Measurements from ENCODE around the gene RHCE. TPM values are rescaled to one million over a fixed set of nuclear protein-coding genes. Genes with fewer than 3 reads are reported as not detected.
"Not testable (repeated sequence)": the region's sequence is repeated elsewhere in the genome, so short reads cannot be mapped to it uniquely, and the experiment has no call there.

RHCE gene
- total and polyA plus RNA-seq, 2 of the 8 experiments (the other 6 are each of a cell fraction or from before 2014, with no cell fraction given) = 0.23 to 0.50 TPM

DNA sequence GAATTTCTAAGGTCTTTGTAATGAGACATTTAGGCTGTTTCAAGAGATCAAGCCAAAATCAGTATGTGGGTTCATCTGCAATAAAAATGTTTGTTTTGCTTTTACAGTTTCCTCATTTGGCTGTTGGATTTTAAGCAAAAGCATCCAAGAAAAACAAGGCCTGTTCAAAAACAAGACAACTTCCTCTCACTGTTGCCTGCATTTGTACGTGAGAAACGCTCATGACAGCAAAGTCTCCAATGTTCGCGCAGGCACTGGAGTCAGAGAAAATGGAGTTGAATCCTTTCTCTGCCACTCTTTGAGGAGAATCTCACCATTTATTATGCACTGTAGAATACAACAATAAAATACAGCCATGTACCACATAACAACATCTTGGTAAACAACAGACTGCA, 91.8 kb downstream of the RHCE start:
- H3K14ac ChIP-seq (ENCODE audit: insufficient read length) = not testable (repeated sequence)

More for the DNA sequence above, 91.8 kb downstream of the RHCE start:
- H4K5ac ChIP-seq (ENCODE audit: insufficient read length, low read depth, low read length); H2BK15ac ChIP-seq (ENCODE audit: low read length); H4K91ac ChIP-seq (replicated peaks; ENCODE audit: insufficient read length, low read length); H2BK5ac ChIP-seq (ENCODE audit: low read depth, low read length); H3K9ac ChIP-seq (replicated peaks in 1 of 4; ENCODE audit: extremely low read depth in 1 of 4, low read depth in 3 of 4, low read length in 3 of 4); CTCF ChIA-PET (ENCODE audit: partially characterized antibody); H3K56ac ChIP-seq (replicated peaks; ENCODE audit: insufficient read length, low read depth, low read length); H3K4me1 ChIP-seq (replicated peaks in 1 of 4; ENCODE audit: control insufficient read depth in 3 of 4, insufficient read depth in 4 of 4, low read length in 3 of 4); H3K9me3 ChIP-seq (ENCODE audit: insufficient read depth in 2 of 2, low read depth in 1 of 2, low read length in 1 of 2); H2AK5ac ChIP-seq (ENCODE audit: low read depth, low read length); H2BK120ac ChIP-seq (replicated peaks; ENCODE audit: low read depth, low read length); H3K4me2 ChIP-seq (ENCODE audit: insufficient read depth in 1 of 2, low read depth in 2 of 2, low read length in 2 of 2); FAIRE-seq; H4K8ac ChIP-seq (ENCODE audit: extremely low read depth, insufficient read depth, low read length); POLR2A ChIA-PET (ENCODE audit: partially characterized antibody); H2AFZ ChIP-seq (ENCODE audit: low read length); H3K18ac ChIP-seq (ENCODE audit: extremely low read depth, low read length); DNase-seq (ENCODE audit: low read depth in 1 of 2, low spot score in 2 of 2); H3K36me3 ChIP-seq (ENCODE audit: control insufficient read depth in 2 of 4, insufficient read depth in 4 of 4, low read length in 3 of 4); H2BK12ac ChIP-seq (ENCODE audit: low read depth, low read length); H3K79me1 ChIP-seq (ENCODE audit: low read depth, low read length); H2BK20ac ChIP-seq (ENCODE audit: low read length); H3K4me3 ChIP-seq (ENCODE audit: extremely low read depth in 1 of 4, insufficient read depth in 2 of 4, low read depth in 3 of 4, low read length in 4 of 4); H3K27me3 ChIP-seq (replicated peaks in 1 of 4; ENCODE audit: control insufficient read depth in 3 of 4, extremely low read depth in 1 of 4, insufficient read depth in 3 of 4, low read length in 3 of 4); H3K4ac ChIP-seq (replicated peaks; ENCODE audit: insufficient read length, low read depth, low read length); H3K23me2 ChIP-seq (ENCODE audit: low read depth, low read length); H4K20me1 ChIP-seq (replicated peaks in 1 of 2; ENCODE audit: control insufficient read depth in 1 of 2, insufficient read depth in 2 of 2, low read length in 2 of 2); H3K27ac ChIP-seq (ENCODE audit: low read depth, low read length); H3K23ac ChIP-seq (ENCODE audit: insufficient read length): not testable (repeated sequence)
- H3K79me2 ChIP-seq (ENCODE audit: control insufficient read depth in 1 of 2, insufficient read depth in 2 of 2, low read length in 2 of 2) = peaks cover 0 to 11% of the 10 kb centered on the region in 2 experiments; a peak in 1 of 4 replicates
- 98% methylated on average over 4 of the region's 4 CpGs; no CpG with 5 or more reads in 1 of the 2 experiments for WGBS, 2 experiments (ENCODE audit: extremely low coverage in 1 of 2, insufficient coverage in 1 of 2, insufficient read length in 1 of 2, insufficient replicate concordance in 2 of 2, low coverage in 1 of 2, low lambda C conversion rate in 2 of 2, missing lambda C conversion rate in 1 of 2)

Measured in H1 (cell line).